Natural killer cell (primary cell): ENCODE measurements around the gene TAF1. TPM values are rescaled to one million over a fixed set of nuclear protein-coding genes. Genes with fewer than 3 reads are reported as not detected.

ENCODE experiments used
- ATAC-seq, 3 donors: fragments of 150-1000 bp in 2 of 3; fragments of 200-7000 bp in 1 of 3; cut with Tn5 transposase; 1 replicate in 1 of 3; 2 replicates in 2 of 3; pipeline ENCODE4 v1.10.0; 2021; ENCODE audit warnings: mild to moderate bottlenecking in 2 of 3, moderate library complexity in 2 of 3
- DNase-seq, 2 donors: peaks; one replicate each; pipeline versions ENCODE4 v3.0.0 to v3.0.0-alpha.2; 2013 to 2021; ENCODE audit warnings: mixed read lengths in 1 of 2
- H3K27ac ChIP-seq: one replicate; pipeline ENCODE4 v1.5.1; 2013; ENCODE audit warnings: mild to moderate bottlenecking, low read length
- H3K27me3 ChIP-seq: one replicate; pipeline ENCODE4 v1.6.1; 2013; ENCODE audit warnings: low read length; ENCODE audit not compliant: control insufficient read depth, insufficient read depth
- H3K36me3 ChIP-seq: one replicate; pipeline ENCODE4 v1.6.1; 2013; ENCODE audit warnings: low read length; ENCODE audit not compliant: control insufficient read depth, insufficient read depth
- H3K4me1 ChIP-seq: one replicate; pipeline ENCODE4 v1.6.1; 2013; ENCODE audit warnings: low read length; ENCODE audit not compliant: control insufficient read depth, insufficient read depth
- H3K4me3 ChIP-seq: one replicate; pipeline ENCODE4 v1.5.1; 2013; ENCODE audit warnings: low read length
- H3K9me3 ChIP-seq: one replicate; pipeline ENCODE4 v1.6.1; 2013; ENCODE audit warnings: low read length; ENCODE audit not compliant: control insufficient read depth, insufficient read depth
- H3K27ac Mint-ChIP-seq, 2 donors: one replicate each; pipeline ENCODE4 v1.8.0; 2022; ENCODE audit warnings: mild to moderate bottlenecking in 2 of 2, mixed read lengths in 2 of 2, moderate library complexity in 1 of 2
- H3K27me3 Mint-ChIP-seq, 2 donors: one replicate each; pipeline ENCODE4 v1.8.0; 2022; ENCODE audit warnings: low read depth in 2 of 2, mixed read lengths in 2 of 2
- H3K36me3 Mint-ChIP-seq: one replicate; pipeline ENCODE4 v1.8.0; 2022; ENCODE audit warnings: mixed read lengths
- H3K4me1 Mint-ChIP-seq, 2 donors: one replicate each; pipeline ENCODE4 v1.8.0; 2022; ENCODE audit warnings: mixed read lengths in 2 of 2
- H3K4me3 Mint-ChIP-seq: one replicate; pipeline ENCODE4 v1.8.0; 2022; ENCODE audit warnings: mild to moderate bottlenecking, moderate library complexity, mixed read lengths
- H3K9me3 Mint-ChIP-seq, 2 donors: one replicate each; pipeline ENCODE4 v1.8.0; 2022; ENCODE audit warnings: mixed read lengths in 2 of 2
- WGBS: methylation state at CpG from one replicate; pipeline ENCODE4 v1.1.7; 2013; ENCODE audit warnings: missing lambda C conversion rate; ENCODE audit not compliant: insufficient coverage; 5-methylcytosine and 5-hydroxymethylcytosine counted together
- intact Hi-C: fragments of 100-400 bp; cut with micrococcal nuclease; formaldehyde crosslinking; loops from one replicate; pipeline ENCODE4 v1.14.2; 2022
- total RNA-seq, 4 donors: library from RNA; stranded (reverse); fragments of 120-200 nt in 1 of 4; gene quantifications; one replicate each; pipeline versions ENCODE4 v1.2.3 to v1.2.4, GENCODE V29; 2013 to 2022
- TF ChIP-seq, protein P1 (sequence below): fragments of 200-600 bp; IDR thresholded peaks from one replicate; pipeline ENCODE4 v1.8.0; 2022; ENCODE audit warnings: antibody characterized with exemption

TAF1 gene
- total RNA-seq, 3 donors from 2014 or later (not counting 1 experiment from before 2014, with no cell fraction given): 89.5 to 94.5 (median 94.2) TPM

GRCh38 chrX:71487814-71488213 is 121.7 kb downstream of the TAF1 start:
- Histone ChIP-seq H3K9me3 (no peaks in the 10 kb centered on the region), H3K4me1 (peaks cover 5% of the 10 kb centered on the region), H3K27me3 (no peaks in the 10 kb centered on the region), H3K36me3 (no peaks in the 10 kb centered on the region), H3K4me3 (no peak overlapping the region), H3K27ac (no peak overlapping the region)
- H3K9me3 Mint-ChIP-seq: no peaks in the 10 kb centered on the region
- H3K27me3 Mint-ChIP-seq: no peaks in the 10 kb centered on the region
- H3K4me1 Mint-ChIP-seq: peaks cover 11 to 17% of the 10 kb centered on the region in 2 donors
- H3K36me3 Mint-ChIP-seq: no peaks in the 10 kb centered on the region
- TF ChIP-seq, protein P1, sequence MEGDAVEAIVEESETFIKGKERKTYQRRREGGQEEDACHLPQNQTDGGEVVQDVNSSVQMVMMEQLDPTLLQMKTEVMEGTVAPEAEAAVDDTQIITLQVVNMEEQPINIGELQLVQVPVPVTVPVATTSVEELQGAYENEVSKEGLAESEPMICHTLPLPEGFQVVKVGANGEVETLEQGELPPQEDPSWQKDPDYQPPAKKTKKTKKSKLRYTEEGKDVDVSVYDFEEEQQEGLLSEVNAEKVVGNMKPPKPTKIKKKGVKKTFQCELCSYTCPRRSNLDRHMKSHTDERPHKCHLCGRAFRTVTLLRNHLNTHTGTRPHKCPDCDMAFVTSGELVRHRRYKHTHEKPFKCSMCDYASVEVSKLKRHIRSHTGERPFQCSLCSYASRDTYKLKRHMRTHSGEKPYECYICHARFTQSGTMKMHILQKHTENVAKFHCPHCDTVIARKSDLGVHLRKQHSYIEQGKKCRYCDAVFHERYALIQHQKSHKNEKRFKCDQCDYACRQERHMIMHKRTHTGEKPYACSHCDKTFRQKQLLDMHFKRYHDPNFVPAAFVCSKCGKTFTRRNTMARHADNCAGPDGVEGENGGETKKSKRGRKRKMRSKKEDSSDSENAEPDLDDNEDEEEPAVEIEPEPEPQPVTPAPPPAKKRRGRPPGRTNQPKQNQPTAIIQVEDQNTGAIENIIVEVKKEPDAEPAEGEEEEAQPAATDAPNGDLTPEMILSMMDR: no peak
- ATAC-seq (no peak), DNase-seq (no peak)
- H3K27ac Mint-ChIP-seq: no peak overlapping the region
- no peak overlapping the region for H3K4me3 Mint-ChIP-seq
- intact Hi-C loops: no loop called here

- no peak overlapping the region for H3K4me3 Mint-ChIP-seq
- no peaks in the 10 kb centered on the region for H3K9me3 ChIP-seq
- no peaks in the 10 kb centered on the region for H3K36me3 ChIP-seq
- WGBS: 95% methylated on average over 2 of the region's 5 CpGs
- peaks cover 11 to 21% of the 10 kb centered on the region in 2 donors for H3K4me1 Mint-ChIP-seq
- DNase-seq (no peak), ATAC-seq (no peak)
- no peak overlapping the region for H3K4me3 ChIP-seq
- no peak overlapping the region for H3K27ac ChIP-seq
- no peaks in the 10 kb centered on the region for H3K36me3 Mint-ChIP-seq
- TF ChIP-seq, protein P1: no peak
- no peaks in the 10 kb centered on the region for H3K27me3 Mint-ChIP-seq
- no peaks in the 10 kb centered on the region for H3K9me3 Mint-ChIP-seq
- H3K4me1 ChIP-seq: peaks cover 10% of the 10 kb centered on the region
- H3K27ac Mint-ChIP-seq: no peak overlapping the region
- H3K27me3 ChIP-seq: no peaks in the 10 kb centered on the region
- intact Hi-C loops: no loop called here
Observed at GRCh38 chrX:71489540-71489939, 123.4 kb downstream of the TAF1 start.

- intact Hi-C loops: loop anchor here (2.0 kb wide), 1 partner anchor 40 kb away; the partner anchor contains the start of gene OGT
- H3K4me3 ChIP-seq: peak overlapping the region; percentile 70
- no peaks in the 10 kb centered on the region for H3K9me3 Mint-ChIP-seq
- H3K27ac Mint-ChIP-seq: peak overlapping the region; percentile 90 to 91
- no peaks in the 10 kb centered on the region for H3K9me3 ChIP-seq
- no peaks in the 10 kb centered on the region for H3K27me3 ChIP-seq
- H3K27me3 Mint-ChIP-seq: no peaks in the 10 kb centered on the region
- DNase-seq (peak; percentile 53 to 67), ATAC-seq (peak; percentile 74 to 81 (median 79))
- H3K4me1 ChIP-seq: peaks cover 10% of the 10 kb centered on the region
- no peaks in the 10 kb centered on the region for H3K36me3 Mint-ChIP-seq
- peaks cover 11 to 21% of the 10 kb centered on the region in 2 donors for H3K4me1 Mint-ChIP-seq
- TF ChIP-seq, protein P1: no peak
- H3K4me3 Mint-ChIP-seq: peak overlapping the region; percentile 93
- WGBS: 1% methylated on average over 76 of the region's 76 CpGs
- H3K27ac ChIP-seq: peak overlapping the region; percentile 83
- H3K36me3 ChIP-seq: no peaks in the 10 kb centered on the region
Observed at GRCh38 chrX:71492231-71493065, 126.3 kb downstream of the TAF1 start.
